CD4-positive, alpha-beta T cell treated with Interleukin-4 for 4 hours (primary cell): ENCODE results near the gene SAMD4A.
A peak's percentile ranks its signal among the peaks of the same experiment; 100 is the strongest.

ENCODE experiments used
- DNase-seq: peaks from one replicate; pipeline ENCODE4 v3.0.0-alpha.2; 2020

SAMD4A gene

GRCh38 chr14:54567224-54567638 lies 303 bp downstream of the SAMD4A start:
- DNase-seq = no peak

GRCh38 chr14:54567639-54568561 lies 972 bp downstream of the SAMD4A start:
- peak; percentile 32 for DNase-seq

- no peak for DNase-seq
Observed at GRCh38 chr14:54568821-54569595, 2.1 kb downstream of the SAMD4A start.

GRCh38 chr14:54570047-54570446 lies 3.1 kb downstream of the SAMD4A start:
- DNase-seq = no peak

GRCh38 chr14:54570631-54571415 lies 3.9 kb downstream of the SAMD4A start:
- no peak for DNase-seq

- DNase-seq = peak; percentile 10
Observed at GRCh38 chr14:54572316-54572715, 5.4 kb downstream of the SAMD4A start.

- no peak for DNase-seq
Observed at GRCh38 chr14:54574528-54574927, 7.6 kb downstream of the SAMD4A start.

GRCh38 chr14:54577494-54577893 lies 10.6 kb downstream of the SAMD4A start:
- DNase-seq = no peak

- DNase-seq = no peak
Observed at GRCh38 chr14:54577977-54578376, 11.0 kb downstream of the SAMD4A start.

GRCh38 chr14:54579621-54580020 lies 12.7 kb downstream of the SAMD4A start:
- no peak for DNase-seq

GRCh38 chr14:54580933-54581332 lies 14.0 kb downstream of the SAMD4A start:
- DNase-seq = no peak

- no peak for DNase-seq
Observed at GRCh38 chr14:54582334-54582733, 15.4 kb downstream of the SAMD4A start.

- DNase-seq = no peak
Observed at GRCh38 chr14:54584097-54584496, 17.2 kb downstream of the SAMD4A start.

GRCh38 chr14:54585214-54585613 lies 18.3 kb downstream of the SAMD4A start:
- no peak for DNase-seq

GRCh38 chr14:54589076-54589475 lies 22.1 kb downstream of the SAMD4A start:
- DNase-seq = no peak

- DNase-seq = no peak
Observed at GRCh38 chr14:54589843-54590242, 22.9 kb downstream of the SAMD4A start.

GRCh38 chr14:54590481-54590880 lies 23.6 kb downstream of the SAMD4A start:
- no peak for DNase-seq

GRCh38 chr14:54591461-54591860 lies 24.5 kb downstream of the SAMD4A start:
- DNase-seq = no peak

GRCh38 chr14:54591866-54592265 lies 24.9 kb downstream of the SAMD4A start:
- DNase-seq = no peak

- no peak for DNase-seq
Observed at GRCh38 chr14:54593860-54594259, 26.9 kb downstream of the SAMD4A start.

GRCh38 chr14:54594537-54594936 lies 27.6 kb downstream of the SAMD4A start:
- DNase-seq = no peak

- no peak for DNase-seq
Observed at GRCh38 chr14:54597795-54598443, 31.0 kb downstream of the SAMD4A start.
